ENCODE results near the gene GPR33.
"Not testable (repeated sequence)": the region's sequence is repeated elsewhere in the genome, so short reads cannot be mapped to it uniquely, and the experiment has no call there.

Gene GPR33

DNA sequence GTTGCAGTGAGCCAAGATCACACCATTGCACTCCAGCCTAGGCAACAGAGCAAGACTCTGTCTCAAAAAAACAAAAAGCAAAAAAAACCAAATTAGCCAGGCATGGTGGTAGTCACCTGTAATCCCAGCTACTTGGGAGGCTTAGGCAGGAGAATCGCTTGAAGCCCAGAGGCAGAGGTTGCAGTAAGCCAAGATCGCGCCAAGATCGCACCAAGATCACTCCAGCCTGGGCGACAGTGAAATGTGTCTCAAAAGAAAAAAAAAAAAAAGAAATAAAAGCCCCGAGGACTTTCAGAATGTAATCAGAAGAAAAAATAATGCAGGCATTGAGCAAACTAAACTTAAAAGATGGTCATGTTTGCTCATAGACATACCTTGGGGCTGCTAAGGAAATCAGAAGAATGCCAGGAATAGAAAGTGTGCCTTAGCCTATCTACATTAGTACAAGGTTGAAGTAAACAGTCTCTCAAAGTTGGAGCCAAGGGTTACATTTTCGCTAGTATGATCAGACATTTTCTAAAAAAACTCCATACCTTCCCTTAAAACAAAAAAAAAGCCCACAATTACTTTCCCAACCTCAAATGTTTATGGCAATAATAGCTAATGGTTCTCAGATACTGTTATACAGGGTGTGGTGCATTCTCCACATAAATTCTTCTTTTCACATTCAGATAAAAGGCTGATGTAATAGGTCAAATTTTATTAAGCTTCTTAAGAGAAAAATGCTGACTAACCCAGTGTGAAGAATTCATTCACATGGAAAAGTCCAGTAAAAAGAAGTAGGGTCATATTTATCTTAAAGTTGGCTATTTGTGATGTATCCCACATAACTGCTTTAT, 46.3 kb downstream of the GPR33 start:
- Histone ChIP-seq H3K36me3 (ENCODE audit: control insufficient read depth, insufficient read depth, low read length) (no peaks in the 10 kb centered on the region), H3K9me3 (ENCODE audit: control insufficient read depth, low read length) (no peaks in the 10 kb centered on the region), H3K27ac (ENCODE audit: insufficient read depth, low read length, poor library complexity, severe bottlenecking) (no peak overlapping the region), H3K4me1 (ENCODE audit: control insufficient read depth, insufficient read depth, low read length, poor library complexity, severe bottlenecking) (no peaks in the 10 kb centered on the region), H3K4me3 (ENCODE audit: insufficient read depth, low read depth, low read length, poor library complexity, severe bottlenecking) (no peak overlapping the region), H3K27me3 (replicated peaks; ENCODE audit: control insufficient read depth, insufficient read depth, low read length, poor library complexity, severe bottlenecking) (no peaks in the 10 kb centered on the region)
- no peak for DNase-seq

DNA sequence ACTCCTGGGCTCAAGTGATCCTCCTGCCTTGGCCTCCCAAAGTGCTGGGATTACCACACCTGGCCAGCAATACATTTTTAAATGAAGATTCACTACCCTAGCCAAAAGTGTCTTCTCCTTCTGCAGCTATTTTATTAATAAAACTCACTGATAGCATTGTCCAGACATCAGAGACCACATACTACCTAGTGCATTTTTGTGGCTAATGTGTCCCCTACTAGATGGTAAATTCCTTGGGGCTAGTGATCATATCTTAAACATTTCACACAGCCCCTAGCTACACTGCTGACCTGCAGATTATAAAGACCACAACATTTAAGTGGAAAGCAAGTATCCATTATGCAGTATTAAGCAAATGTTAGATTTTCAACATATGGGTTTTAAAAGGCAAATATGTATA, 47.6 kb downstream of the GPR33 start:
- H3K27me3 ChIP-seq (replicated peaks; ENCODE audit: control insufficient read depth, insufficient read depth, low read length, poor library complexity, severe bottlenecking): no peaks in the 10 kb centered on the region
- no peak overlapping the region for H3K4me3 ChIP-seq (ENCODE audit: insufficient read depth, low read depth, low read length, poor library complexity, severe bottlenecking)
- no peak for DNase-seq
- H3K4me1 ChIP-seq (ENCODE audit: control insufficient read depth, insufficient read depth, low read length, poor library complexity, severe bottlenecking): no peaks in the 10 kb centered on the region
- no peaks in the 10 kb centered on the region for H3K36me3 ChIP-seq (ENCODE audit: control insufficient read depth, insufficient read depth, low read length)
- no peaks in the 10 kb centered on the region for H3K9me3 ChIP-seq (ENCODE audit: control insufficient read depth, low read length)
- H3K27ac ChIP-seq (ENCODE audit: insufficient read depth, low read length, poor library complexity, severe bottlenecking): no peak overlapping the region

DNA sequence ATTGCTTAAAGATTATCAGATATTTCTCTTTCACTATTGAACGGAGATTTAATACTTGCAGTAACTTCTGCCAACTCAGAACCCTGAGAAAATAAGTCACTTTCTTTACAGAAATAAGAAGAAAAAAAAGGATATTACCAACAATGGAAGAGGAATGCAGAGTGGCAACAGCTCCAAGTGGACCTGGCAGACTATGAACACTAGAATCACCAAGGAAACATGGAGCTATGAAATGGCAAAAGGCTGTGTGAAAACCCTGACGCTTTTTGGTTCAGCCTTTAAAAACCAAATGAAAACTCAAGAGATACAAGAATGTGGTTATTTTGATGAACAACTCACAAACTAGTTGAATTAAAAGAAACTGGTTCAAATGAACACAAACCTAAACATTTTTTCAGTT, 48.3 kb downstream of the GPR33 start:
- Histone ChIP-seq H3K27ac (ENCODE audit: insufficient read depth, low read length, poor library complexity, severe bottlenecking) (no peak overlapping the region), H3K27me3 (replicated peaks; ENCODE audit: control insufficient read depth, insufficient read depth, low read length, poor library complexity, severe bottlenecking) (no peaks in the 10 kb centered on the region), H3K4me1 (ENCODE audit: control insufficient read depth, insufficient read depth, low read length, poor library complexity, severe bottlenecking) (no peaks in the 10 kb centered on the region), H3K9me3 (ENCODE audit: control insufficient read depth, low read length) (no peaks in the 10 kb centered on the region), H3K36me3 (ENCODE audit: control insufficient read depth, insufficient read depth, low read length) (no peaks in the 10 kb centered on the region), H3K4me3 (ENCODE audit: insufficient read depth, low read depth, low read length, poor library complexity, severe bottlenecking) (no peak overlapping the region)
- no peak for DNase-seq

GRCh38 chr14:31437045-31437691, 50.7 kb downstream of the GPR33 start:
- H3K4me3 ChIP-seq (ENCODE audit: insufficient read depth, low read depth, low read length, poor library complexity, severe bottlenecking); DNase-seq; H3K4me1 ChIP-seq (ENCODE audit: control insufficient read depth, insufficient read depth, low read length, poor library complexity, severe bottlenecking); H3K9me3 ChIP-seq (ENCODE audit: control insufficient read depth, low read length); H3K36me3 ChIP-seq (ENCODE audit: control insufficient read depth, insufficient read depth, low read length); H3K27ac ChIP-seq (ENCODE audit: insufficient read depth, low read length, poor library complexity, severe bottlenecking); H3K27me3 ChIP-seq (replicated peaks; ENCODE audit: control insufficient read depth, insufficient read depth, low read length, poor library complexity, severe bottlenecking): not testable (repeated sequence)

- no peak for DNase-seq
Measured at GRCh38 chr14:31435276-31435675, 52.6 kb downstream of the GPR33 start.

More at GRCh38 chr14:31435276-31435675, 52.6 kb downstream of the GPR33 start:
- Histone ChIP-seq H3K4me1 (ENCODE audit: control insufficient read depth, insufficient read depth, low read length, poor library complexity, severe bottlenecking) (no peaks in the 10 kb centered on the region), H3K27me3 (replicated peaks; ENCODE audit: control insufficient read depth, insufficient read depth, low read length, poor library complexity, severe bottlenecking) (no peaks in the 10 kb centered on the region), H3K27ac (ENCODE audit: insufficient read depth, low read length, poor library complexity, severe bottlenecking) (no peak overlapping the region), H3K4me3 (ENCODE audit: insufficient read depth, low read depth, low read length, poor library complexity, severe bottlenecking) (no peak overlapping the region), H3K9me3 (ENCODE audit: control insufficient read depth, low read length) (no peaks in the 10 kb centered on the region), H3K36me3 (ENCODE audit: control insufficient read depth, insufficient read depth, low read length) (no peaks in the 10 kb centered on the region)

Measured in effector memory CD4-positive, alpha-beta T cell (primary cell).